ENCODE data around the gene SURF2. TPM values are rescaled to one million over a fixed set of nuclear protein-coding genes. Genes with fewer than 3 reads are reported as not detected.
"Not testable (repeated sequence)": the region's sequence is repeated elsewhere in the genome, so short reads cannot be mapped to it uniquely, and the experiment has no call there.

The SURF2 gene
- total and polyA plus RNA-seq, 2 experiments from 2014 or later, result 6.3 to 23.4 TPM

GRCh38 chr9:133389025-133389557 is 32.7 kb downstream of the SURF2 start:
- 77 to 85% methylated on average over 12 of the region's 12 CpGs for WGBS, 2 experiments (ENCODE audit: low coverage in 1 of 2, low lambda C conversion rate in 2 of 2, missing lambda C conversion rate in 2 of 2)
- in situ Hi-C loops (cut with MboI), result no loop called here
- no peaks in the 10 kb centered on the region for H3K4me1 ChIP-seq (ENCODE audit: insufficient read depth)
- H3K4me3 ChIP-seq, result no peak overlapping the region
- no peak overlapping the region for H3K27ac ChIP-seq
- H3K36me3 ChIP-seq (ENCODE audit: low read depth), result no peaks in the 10 kb centered on the region
- H3K4me2 ChIP-seq (ENCODE audit: unreplicated experiment), result no peak overlapping the region
- H3F3A ChIP-seq (ENCODE audit: insufficient read depth), result no peaks in the 10 kb centered on the region
- no peak overlapping the region for H3K9ac ChIP-seq
- H3K27me3 ChIP-seq (replicated peaks; ENCODE audit: insufficient read depth), result no peaks in the 10 kb centered on the region
- no peaks in the 10 kb centered on the region for H3K79me2 ChIP-seq (ENCODE audit: insufficient read depth)
- H3K9me3 ChIP-seq (ENCODE audit: low read depth), result no peaks in the 10 kb centered on the region
- TF ChIP-seq EZH2 (IDR thresholded peaks at IDR 0.05; ENCODE audit: insufficient read depth, poor library complexity, severe bottlenecking) (no peak), EZH2phosphoT487 (IDR thresholded peaks at IDR 0.05; ENCODE audit: insufficient read depth, low read depth) (no peak)
- H4K20me1 ChIP-seq (ENCODE audit: insufficient read depth), result no peaks in the 10 kb centered on the region
- no peak overlapping the region for H2AFZ ChIP-seq
- DNase-seq, result no peak
- no peaks in the 10 kb centered on the region for H3K9me2 ChIP-seq (ENCODE audit: insufficient read depth)

- Histone ChIP-seq H3K4me1 (ENCODE audit: insufficient read depth) (no peaks in the 10 kb centered on the region), H3K9me2 (ENCODE audit: insufficient read depth) (no peaks in the 10 kb centered on the region), H3K9me3 (ENCODE audit: low read depth) (no peaks in the 10 kb centered on the region), H3K36me3 (ENCODE audit: low read depth) (no peaks in the 10 kb centered on the region), H3F3A (ENCODE audit: insufficient read depth) (no peaks in the 10 kb centered on the region), H3K79me2 (ENCODE audit: insufficient read depth) (no peaks in the 10 kb centered on the region), H3K9ac (no peak overlapping the region), H3K4me2 (ENCODE audit: unreplicated experiment) (no peak overlapping the region), H3K27ac (no peak overlapping the region), H4K20me1 (ENCODE audit: insufficient read depth) (no peaks in the 10 kb centered on the region), H3K27me3 (replicated peaks; ENCODE audit: insufficient read depth) (no peaks in the 10 kb centered on the region), H3K4me3 (no peak overlapping the region), H2AFZ (no peak overlapping the region)
- WGBS, 2 experiments (ENCODE audit: low coverage in 1 of 2, low lambda C conversion rate in 2 of 2, missing lambda C conversion rate in 2 of 2), result 59 to 64% methylated on average over 13 of the region's 13 CpGs
- in situ Hi-C loops (cut with MboI), result no loop called here
- no peak for TF ChIP-seq EZH2 (IDR thresholded peaks at IDR 0.05; ENCODE audit: insufficient read depth, poor library complexity, severe bottlenecking)
- no peak for TF ChIP-seq EZH2phosphoT487 (IDR thresholded peaks at IDR 0.05; ENCODE audit: insufficient read depth, low read depth)
- DNase-seq, result no peak
Observed at GRCh38 chr9:133389562-133389961, 33.2 kb downstream of the SURF2 start.

- Histone ChIP-seq H3K79me2 (ENCODE audit: insufficient read depth) (no peaks in the 10 kb centered on the region), H4K20me1 (ENCODE audit: insufficient read depth) (no peaks in the 10 kb centered on the region), H3K9me2 (ENCODE audit: insufficient read depth) (no peaks in the 10 kb centered on the region), H2AFZ (no peak overlapping the region), H3K9ac (no peak overlapping the region), H3K4me1 (ENCODE audit: insufficient read depth) (no peaks in the 10 kb centered on the region), H3K4me3 (no peak overlapping the region), H3K27ac (no peak overlapping the region), H3K27me3 (replicated peaks; ENCODE audit: insufficient read depth) (peaks cover 6% of the 10 kb centered on the region; the same call in 1 of the 2 replicates), H3K36me3 (ENCODE audit: low read depth) (no peaks in the 10 kb centered on the region), H3K4me2 (ENCODE audit: unreplicated experiment) (no peak overlapping the region), H3K9me3 (ENCODE audit: low read depth) (no peaks in the 10 kb centered on the region), H3F3A (ENCODE audit: insufficient read depth) (no peaks in the 10 kb centered on the region)
- TF ChIP-seq EZH2 (IDR thresholded peaks at IDR 0.05; ENCODE audit: insufficient read depth, poor library complexity, severe bottlenecking), result no peak
- TF ChIP-seq EZH2phosphoT487 (IDR thresholded peaks at IDR 0.05; ENCODE audit: insufficient read depth, low read depth), result no peak
- 58 to 67% methylated on average over 7 of the region's 7 CpGs for WGBS, 2 experiments (ENCODE audit: low coverage in 1 of 2, low lambda C conversion rate in 2 of 2, missing lambda C conversion rate in 2 of 2)
- no peak for DNase-seq
- in situ Hi-C loops (cut with MboI), result no loop called here
Observed at GRCh38 chr9:133390713-133391112, 34.4 kb downstream of the SURF2 start.

- H3K4me3 ChIP-seq; H3F3A ChIP-seq (ENCODE audit: insufficient read depth); H3K9me3 ChIP-seq (ENCODE audit: low read depth); H3K9ac ChIP-seq; H3K36me3 ChIP-seq (ENCODE audit: low read depth); H4K20me1 ChIP-seq (ENCODE audit: insufficient read depth); H2AFZ ChIP-seq; H3K79me2 ChIP-seq (ENCODE audit: insufficient read depth); H3K27ac ChIP-seq; H3K4me2 ChIP-seq (ENCODE audit: unreplicated experiment); H3K27me3 ChIP-seq (replicated peaks; ENCODE audit: insufficient read depth); in situ Hi-C loops (cut with MboI); H3K9me2 ChIP-seq (ENCODE audit: insufficient read depth); H3K4me1 ChIP-seq (ENCODE audit: insufficient read depth); DNase-seq: not testable (repeated sequence)
- 27 to 48% methylated on average over 2 to 3 of the region's 4 CpGs for WGBS, 2 experiments (ENCODE audit: low coverage in 1 of 2, low lambda C conversion rate in 2 of 2, missing lambda C conversion rate in 2 of 2)
Observed at GRCh38 chr9:133391449-133391848, 35.1 kb downstream of the SURF2 start.

- H3K79me2 ChIP-seq (ENCODE audit: insufficient read depth); DNase-seq; H3F3A ChIP-seq (ENCODE audit: insufficient read depth); H3K27ac ChIP-seq; H2AFZ ChIP-seq; H3K4me2 ChIP-seq (ENCODE audit: unreplicated experiment); H3K4me1 ChIP-seq (ENCODE audit: insufficient read depth); H3K4me3 ChIP-seq; H3K9me3 ChIP-seq (ENCODE audit: low read depth); H3K9me2 ChIP-seq (ENCODE audit: insufficient read depth); H3K9ac ChIP-seq; H4K20me1 ChIP-seq (ENCODE audit: insufficient read depth); H3K27me3 ChIP-seq (replicated peaks; ENCODE audit: insufficient read depth); H3K36me3 ChIP-seq (ENCODE audit: low read depth); in situ Hi-C loops (cut with MboI): not testable (repeated sequence)
- WGBS, 2 experiments (ENCODE audit: low coverage in 1 of 2, low lambda C conversion rate in 2 of 2, missing lambda C conversion rate in 2 of 2), result 80 to 84% methylated on average over 3 of the region's 3 CpGs
Observed at GRCh38 chr9:133392308-133392707, 36.0 kb downstream of the SURF2 start.

All from GM23248 (cell line).